Measurements from ENCODE around the gene LASP1. TPM values are rescaled to one million over a fixed set of nuclear protein-coding genes. Genes with fewer than 3 reads are reported as not detected.

The LASP1 gene
- polyA plus RNA-seq, 1 donor from 2014 or later = 56.3 TPM

GRCh38 chr17:38908676-38909181, 38.9 kb downstream of the LASP1 start:
- H3F3A ChIP-seq (ENCODE audit: insufficient read depth, low read length, poor library complexity, severe bottlenecking) = no peaks in the 10 kb centered on the region
- no peak overlapping the region for H3K27ac ChIP-seq (ENCODE audit: low read length)
- H3K9ac ChIP-seq (ENCODE audit: low read length) = no peak overlapping the region
- no peak overlapping the region for H2AFZ ChIP-seq (ENCODE audit: low read depth, low read length)
- H3K27me3 ChIP-seq (ENCODE audit: insufficient read depth, low read depth, low read length) = no peaks in the 10 kb centered on the region
- H4K20me1 ChIP-seq (ENCODE audit: insufficient read depth) = no peaks in the 10 kb centered on the region
- peaks cover 4% of the 10 kb centered on the region for H3K79me2 ChIP-seq (replicated peaks; ENCODE audit: insufficient read depth, low read length)
- H3K4me2 ChIP-seq (ENCODE audit: low read length) = no peak overlapping the region
- TF ChIP-seq EZH2 (IDR thresholded peaks at IDR 0.05; ENCODE audit: borderline replicate concordance, insufficient read depth, low read length, poor library complexity, severe bottlenecking) (no peak), EP300 (conservative IDR thresholded peaks at IDR 0.05; ENCODE audit: poor library complexity, severe bottlenecking) (no peak)
- H3K9me3 ChIP-seq (ENCODE audit: low read length) = no peaks in the 10 kb centered on the region
- H3K36me3 ChIP-seq (ENCODE audit: insufficient read depth, low read length) = no peaks in the 10 kb centered on the region
- H3K9me2 ChIP-seq (ENCODE audit: insufficient read depth, low read length) = no peaks in the 10 kb centered on the region
- H3K4me3 ChIP-seq (ENCODE audit: low read length) = no peak overlapping the region

- Histone ChIP-seq H2AFZ (ENCODE audit: low read depth, low read length) (no peak overlapping the region), H3F3A (ENCODE audit: insufficient read depth, low read length, poor library complexity, severe bottlenecking) (no peaks in the 10 kb centered on the region), H3K9ac (ENCODE audit: low read length) (no peak overlapping the region), H3K4me3 (ENCODE audit: low read length) (no peak overlapping the region), H3K9me3 (ENCODE audit: low read length) (no peaks in the 10 kb centered on the region), H3K79me2 (replicated peaks; ENCODE audit: insufficient read depth, low read length) (peaks cover 4% of the 10 kb centered on the region), H3K27ac (ENCODE audit: low read length) (no peak overlapping the region), H3K36me3 (ENCODE audit: insufficient read depth, low read length) (no peaks in the 10 kb centered on the region), H4K20me1 (ENCODE audit: insufficient read depth) (no peaks in the 10 kb centered on the region), H3K9me2 (ENCODE audit: insufficient read depth, low read length) (no peaks in the 10 kb centered on the region), H3K4me2 (ENCODE audit: low read length) (no peak overlapping the region), H3K27me3 (ENCODE audit: insufficient read depth, low read depth, low read length) (no peaks in the 10 kb centered on the region)
- no peak for TF ChIP-seq MXI1 (conservative IDR thresholded peaks at IDR 0.05; ENCODE audit: poor library complexity, severe bottlenecking)
- no peak for TF ChIP-seq TAF1 (IDR thresholded peaks at IDR 0.05; ENCODE audit: low read depth)
- no peak for TF ChIP-seq REST (IDR thresholded peaks at IDR 0.05; ENCODE audit: borderline replicate concordance)
- TF ChIP-seq EZH2 (IDR thresholded peaks at IDR 0.05; ENCODE audit: borderline replicate concordance, insufficient read depth, low read length, poor library complexity, severe bottlenecking) = no peak
- TF ChIP-seq SMC3 (conservative IDR thresholded peaks at IDR 0.05; ENCODE audit: poor library complexity) = no peak
- TF ChIP-seq POLR2AphosphoS5 (IDR thresholded peaks at IDR 0.05) = no peak
- TF ChIP-seq CTCF (IDR thresholded peaks at IDR 0.05; ENCODE audit: poor library complexity, severe bottlenecking) = no peak
- TF ChIP-seq EP300 (conservative IDR thresholded peaks at IDR 0.05; ENCODE audit: poor library complexity, severe bottlenecking) = no peak
- TF ChIP-seq RAD21 (conservative IDR thresholded peaks at IDR 0.05) = no peak
Measured at GRCh38 chr17:38910325-38910724, 40.5 kb downstream of the LASP1 start.

Measured in neural cell (in vitro differentiated cells).